ENCODE results near the gene PPP2R2C.

PPP2R2C gene

DNA sequence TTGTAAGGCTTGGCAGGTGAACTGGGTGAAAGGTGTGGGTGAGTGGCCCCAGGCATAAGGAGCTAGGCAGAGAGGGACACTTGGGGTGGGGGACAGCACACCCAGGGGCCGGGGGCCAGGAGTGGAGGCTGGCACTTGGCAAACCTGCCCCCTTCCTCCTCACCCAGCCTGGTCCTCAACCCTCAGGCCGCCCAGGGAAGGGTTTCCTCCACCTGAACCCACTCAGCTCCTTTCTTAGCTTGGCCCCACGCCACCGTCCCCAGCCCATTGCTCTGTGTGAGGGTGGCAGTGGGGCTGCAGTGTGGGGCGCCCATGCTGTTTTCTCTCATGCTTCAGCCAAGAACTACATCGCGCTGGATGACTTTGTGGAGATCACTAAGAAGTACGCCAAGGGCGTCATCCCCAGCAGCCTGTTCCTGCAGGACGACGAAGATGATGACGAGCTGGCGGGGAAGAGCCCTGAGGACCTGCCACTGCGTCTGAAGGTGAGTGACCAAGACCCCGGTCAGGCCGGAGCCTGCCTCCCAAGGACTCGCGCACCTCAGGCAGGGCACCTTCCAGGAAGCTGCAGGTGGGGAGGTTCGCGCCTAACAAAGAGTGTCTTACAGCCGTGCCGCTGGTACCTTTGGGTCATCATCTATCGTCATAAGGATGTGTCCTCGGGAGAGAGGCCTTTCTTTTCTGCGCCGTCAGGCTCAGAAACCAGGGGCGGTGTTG, 177.6 kb downstream of the PPP2R2C start:
- TF ChIP-seq, protein P1, sequence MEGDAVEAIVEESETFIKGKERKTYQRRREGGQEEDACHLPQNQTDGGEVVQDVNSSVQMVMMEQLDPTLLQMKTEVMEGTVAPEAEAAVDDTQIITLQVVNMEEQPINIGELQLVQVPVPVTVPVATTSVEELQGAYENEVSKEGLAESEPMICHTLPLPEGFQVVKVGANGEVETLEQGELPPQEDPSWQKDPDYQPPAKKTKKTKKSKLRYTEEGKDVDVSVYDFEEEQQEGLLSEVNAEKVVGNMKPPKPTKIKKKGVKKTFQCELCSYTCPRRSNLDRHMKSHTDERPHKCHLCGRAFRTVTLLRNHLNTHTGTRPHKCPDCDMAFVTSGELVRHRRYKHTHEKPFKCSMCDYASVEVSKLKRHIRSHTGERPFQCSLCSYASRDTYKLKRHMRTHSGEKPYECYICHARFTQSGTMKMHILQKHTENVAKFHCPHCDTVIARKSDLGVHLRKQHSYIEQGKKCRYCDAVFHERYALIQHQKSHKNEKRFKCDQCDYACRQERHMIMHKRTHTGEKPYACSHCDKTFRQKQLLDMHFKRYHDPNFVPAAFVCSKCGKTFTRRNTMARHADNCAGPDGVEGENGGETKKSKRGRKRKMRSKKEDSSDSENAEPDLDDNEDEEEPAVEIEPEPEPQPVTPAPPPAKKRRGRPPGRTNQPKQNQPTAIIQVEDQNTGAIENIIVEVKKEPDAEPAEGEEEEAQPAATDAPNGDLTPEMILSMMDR (IDR thresholded peaks at IDR 0.05; ENCODE audit: low read depth, low read length), result no peak
- DNase-seq (ENCODE audit: low read depth, low spot score), result no peak
- no peak overlapping the region for H3K4me3 ChIP-seq (ENCODE audit: low read depth, low read length)
- in situ Hi-C loops (cut with HindIII; ENCODE audit: low sequenced_read_pairs), result no loop called here

GRCh38 chr4:6293661-6294060, 178.8 kb downstream of the PPP2R2C start:
- no peak for DNase-seq (ENCODE audit: low read depth, low spot score)
- TF ChIP-seq, protein P1 (IDR thresholded peaks at IDR 0.05; ENCODE audit: low read depth, low read length), result no peak
- in situ Hi-C loops (cut with HindIII; ENCODE audit: low sequenced_read_pairs), result no loop called here
- no peak overlapping the region for H3K4me3 ChIP-seq (ENCODE audit: low read depth, low read length)

- in situ Hi-C loops (cut with HindIII; ENCODE audit: low sequenced_read_pairs), result no loop called here
- TF ChIP-seq, protein P1 (IDR thresholded peaks at IDR 0.05; ENCODE audit: low read depth, low read length), result no peak
- H3K4me3 ChIP-seq (ENCODE audit: low read depth, low read length), result no peak overlapping the region
- DNase-seq (ENCODE audit: low read depth, low spot score), result no peak
These were observed 179.3 kb downstream of the PPP2R2C start for GRCh38 chr4:6293097-6293445.

DNA sequence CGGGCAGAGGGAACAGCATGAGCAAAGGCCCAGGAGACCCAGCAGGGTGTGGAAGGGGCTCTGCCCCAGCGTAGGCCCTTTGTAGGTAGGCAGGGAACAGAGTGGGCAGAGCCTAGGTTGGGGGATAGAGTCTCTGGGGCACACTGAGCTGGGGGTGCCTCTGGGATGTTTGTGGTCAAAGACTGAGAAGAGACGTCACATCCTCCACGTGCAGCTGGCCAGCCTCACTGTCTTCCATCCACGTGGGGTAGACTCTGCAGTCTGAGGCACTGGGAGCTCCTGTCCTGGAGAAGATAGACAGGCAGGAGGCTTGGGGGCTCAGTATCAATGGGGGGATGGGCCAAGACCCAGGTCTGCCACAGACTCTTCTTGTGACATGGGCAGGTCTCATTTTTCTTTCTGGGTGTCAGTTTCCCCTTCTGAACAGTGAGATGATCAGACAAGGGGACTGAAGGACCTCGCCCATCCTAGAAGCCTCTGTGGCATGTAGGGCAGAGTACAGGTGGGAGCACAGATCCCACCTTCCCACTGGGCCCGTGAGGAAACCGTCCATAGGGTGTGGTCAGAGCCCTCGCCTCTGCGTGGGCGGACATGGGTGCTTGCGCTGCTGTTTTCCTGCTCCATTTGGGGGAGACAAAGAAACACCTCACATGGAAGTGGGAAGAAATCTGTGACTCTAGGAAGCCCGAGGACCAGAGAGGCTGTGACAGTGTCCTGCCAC, 179.9 kb downstream of the PPP2R2C start:
- DNase-seq (ENCODE audit: low read depth, low spot score), result no peak
- TF ChIP-seq, protein P1 (IDR thresholded peaks at IDR 0.05; ENCODE audit: low read depth, low read length), result no peak
- in situ Hi-C loops (cut with HindIII; ENCODE audit: low sequenced_read_pairs), result no loop called here
- no peak overlapping the region for H3K4me3 ChIP-seq (ENCODE audit: low read depth, low read length)

- in situ Hi-C loops (cut with HindIII; ENCODE audit: low sequenced_read_pairs), result no loop called here
- TF ChIP-seq, protein P1 (IDR thresholded peaks at IDR 0.05; ENCODE audit: low read depth, low read length), result no peak
- H3K4me3 ChIP-seq (ENCODE audit: low read depth, low read length), result no peak overlapping the region
- DNase-seq (ENCODE audit: low read depth, low spot score), result no peak
These were observed 180.6 kb downstream of the PPP2R2C start for GRCh38 chr4:6291784-6292297.

DNA sequence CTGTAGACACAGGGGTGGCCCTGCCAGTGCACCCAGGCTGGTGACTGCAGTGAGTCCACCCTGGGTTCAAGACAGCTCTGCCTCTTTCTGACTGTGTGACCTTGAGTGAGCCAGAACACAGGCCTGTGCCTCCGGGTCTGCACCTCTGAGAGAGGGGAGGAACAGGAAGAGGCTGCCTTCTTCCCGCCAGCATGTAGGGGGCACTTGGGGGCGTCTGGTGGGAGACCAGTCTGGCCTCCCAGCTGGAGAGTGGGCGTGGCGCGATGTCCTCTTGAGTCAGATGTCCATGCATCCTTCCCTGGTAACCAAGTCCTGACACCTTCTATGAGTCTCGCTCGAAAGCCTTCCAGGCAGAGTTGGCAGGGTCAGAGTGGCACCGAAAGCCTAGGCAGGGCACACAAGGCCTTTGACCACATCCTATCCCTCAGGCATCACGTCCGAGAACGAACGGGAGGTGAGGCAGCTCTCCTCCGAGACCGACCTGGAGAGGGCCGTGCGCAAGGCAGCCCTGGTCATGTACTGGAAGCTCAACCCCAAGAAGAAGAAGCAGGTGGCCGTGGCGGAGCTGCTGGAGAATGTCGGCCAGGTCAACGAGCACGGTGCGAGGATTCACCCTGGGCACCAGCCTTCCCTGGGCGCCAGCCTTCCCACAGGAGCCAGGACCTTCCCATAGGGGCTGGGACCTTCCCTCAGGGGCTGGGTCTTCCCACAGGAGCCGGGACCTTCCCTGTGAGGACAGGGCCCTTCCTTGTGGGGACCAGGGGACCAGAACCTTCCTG, 181.5 kb downstream of the PPP2R2C start:
- DNase-seq (ENCODE audit: low read depth, low spot score), result no peak
- H3K4me3 ChIP-seq (ENCODE audit: low read depth, low read length), result no peak overlapping the region
- in situ Hi-C loops (cut with HindIII; ENCODE audit: low sequenced_read_pairs), result no loop called here
- TF ChIP-seq, protein P1 (IDR thresholded peaks at IDR 0.05; ENCODE audit: low read depth, low read length), result no peak

All from astrocyte of the spinal cord (primary cell).